Upper lobe of left lung (tissue), 4 donors: ENCODE measurements around the gene WDR70.

Source experiments
- EP300 ChIP-seq, 4 donors: sonication (generic); formaldehyde crosslinking; IDR thresholded peaks; one replicate each; pipeline ENCODE4 v1.5.1; 2017; ENCODE audit warnings: antibody characterized with exemption in 4 of 4, control low read depth in 2 of 4
- POLR2A ChIP-seq, 4 donors: fragments of 450-650 bp; IDR thresholded peaks; one replicate each; pipeline ENCODE4 v1.5.1; 2016 to 2017; ENCODE audit warnings: antibody characterized with exemption in 4 of 4, mild to moderate bottlenecking in 2 of 4
- TF ChIP-seq, protein P1 (sequence below), 6 experiments: fragments of 450-650 bp in 4 of 6; fragments of 200-600 bp in 2 of 6; sonication (generic) in 2 of 6; IDR thresholded peaks; one replicate each; pipeline ENCODE4 v1.5.1; 2016 to 2019; ENCODE audit warnings: antibody characterized with exemption in 6 of 6

- TF ChIP-seq, protein P1, sequence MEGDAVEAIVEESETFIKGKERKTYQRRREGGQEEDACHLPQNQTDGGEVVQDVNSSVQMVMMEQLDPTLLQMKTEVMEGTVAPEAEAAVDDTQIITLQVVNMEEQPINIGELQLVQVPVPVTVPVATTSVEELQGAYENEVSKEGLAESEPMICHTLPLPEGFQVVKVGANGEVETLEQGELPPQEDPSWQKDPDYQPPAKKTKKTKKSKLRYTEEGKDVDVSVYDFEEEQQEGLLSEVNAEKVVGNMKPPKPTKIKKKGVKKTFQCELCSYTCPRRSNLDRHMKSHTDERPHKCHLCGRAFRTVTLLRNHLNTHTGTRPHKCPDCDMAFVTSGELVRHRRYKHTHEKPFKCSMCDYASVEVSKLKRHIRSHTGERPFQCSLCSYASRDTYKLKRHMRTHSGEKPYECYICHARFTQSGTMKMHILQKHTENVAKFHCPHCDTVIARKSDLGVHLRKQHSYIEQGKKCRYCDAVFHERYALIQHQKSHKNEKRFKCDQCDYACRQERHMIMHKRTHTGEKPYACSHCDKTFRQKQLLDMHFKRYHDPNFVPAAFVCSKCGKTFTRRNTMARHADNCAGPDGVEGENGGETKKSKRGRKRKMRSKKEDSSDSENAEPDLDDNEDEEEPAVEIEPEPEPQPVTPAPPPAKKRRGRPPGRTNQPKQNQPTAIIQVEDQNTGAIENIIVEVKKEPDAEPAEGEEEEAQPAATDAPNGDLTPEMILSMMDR (IDR thresholded peaks at IDR 0.05): no peak
- no peak for TF ChIP-seq POLR2A (IDR thresholded peaks at IDR 0.05)
- TF ChIP-seq EP300 (IDR thresholded peaks at IDR 0.05): no peak
Observed at GRCh38 chr5:37727238-37727637, 348.1 kb downstream of the WDR70 start.
